Activated CD4-positive, alpha-beta memory T cell treated with anti-CD3 and anti-CD28 coated beads for 36 hours (primary cell): ENCODE measurements around the gene GADL1. TPM values are rescaled to one million over a fixed set of nuclear protein-coding genes. Genes with fewer than 3 reads are reported as not detected.

Experiments used
- CTCF ChIA-PET: fragments of 350-600 bp; sonication (Branson Sonifier 250); formaldehyde crosslinking; loops from one replicate; lab custom pipeline; 2021; ENCODE audit warnings: antibody characterized with exemption, inconsistent platforms; lab: Charles Lee
- POLR2A ChIA-PET: fragments of 350-600 bp; sonication (Branson Sonifier 250); formaldehyde crosslinking; loops from one replicate; lab custom pipeline; 2021; ENCODE audit warnings: antibody characterized with exemption; lab: Charles Lee
- DNase-seq: peaks from one replicate; pipeline ENCODE4 v3.0.0-alpha.2; 2020
- H3K27ac Mint-ChIP-seq: one replicate; pipeline ENCODE4 v1.8.0; 2021; ENCODE audit warnings: mixed read lengths
- H3K27me3 Mint-ChIP-seq: one replicate; pipeline ENCODE4 v1.8.0; 2021; ENCODE audit warnings: mixed read lengths
- H3K36me3 Mint-ChIP-seq: one replicate; pipeline ENCODE4 v1.8.0; 2021; ENCODE audit warnings: mixed read lengths
- H3K4me1 Mint-ChIP-seq: one replicate; pipeline ENCODE4 v1.8.0; 2021; ENCODE audit warnings: low read depth, mixed read lengths
- H3K4me3 Mint-ChIP-seq: one replicate; pipeline ENCODE4 v1.8.0; 2021; ENCODE audit warnings: mild to moderate bottlenecking, mixed read lengths
- H3K9me3 Mint-ChIP-seq: one replicate; pipeline ENCODE4 v1.8.0; 2021; ENCODE audit warnings: mixed read lengths
- intact Hi-C: fragments of 100-400 bp; cut with micrococcal nuclease; formaldehyde crosslinking; loops from one replicate; pipeline ENCODE4 v1.15.1; 2023
- total RNA-seq, 2 experiments: library from RNA; stranded (reverse); gene quantifications; one replicate each; pipeline ENCODE4 v1.2.3, GENCODE V29; 2021

The GADL1 gene
- total RNA-seq, 2 experiments from 2014 or later, result not detected

- DNase-seq, result no peak
- H3K27me3 Mint-ChIP-seq, result no peaks in the 10 kb centered on the region
- no peak overlapping the region for H3K4me3 Mint-ChIP-seq
- H3K27ac Mint-ChIP-seq, result no peak overlapping the region
- H3K9me3 Mint-ChIP-seq, result no peaks in the 10 kb centered on the region
- POLR2A ChIA-PET, result no interaction called here
- H3K4me1 Mint-ChIP-seq, result no peaks in the 10 kb centered on the region
- intact Hi-C loops, result no loop called here
- H3K36me3 Mint-ChIP-seq, result peaks cover 2% of the 10 kb centered on the region
- CTCF ChIA-PET, result no interaction called here
Measured at GRCh38 chr3:30914696-30915095, 20.2 kb upstream of the GADL1 start.

GRCh38 chr3:30913176-30913575 lies 18.7 kb upstream of the GADL1 start:
- Mint-ChIP-seq H3K4me3 (no peak overlapping the region), H3K27ac (no peak overlapping the region), H3K4me1 (no peaks in the 10 kb centered on the region), H3K36me3 (no peaks in the 10 kb centered on the region), H3K9me3 (no peaks in the 10 kb centered on the region), H3K27me3 (no peaks in the 10 kb centered on the region)
- no peak for DNase-seq
- intact Hi-C loops, result no loop called here
- ChIA-PET POLR2A (no interaction called here), CTCF (no interaction called here)

- no peaks in the 10 kb centered on the region for H3K36me3 Mint-ChIP-seq
- no peaks in the 10 kb centered on the region for H3K9me3 Mint-ChIP-seq
- H3K4me3 Mint-ChIP-seq, result no peak overlapping the region
- DNase-seq, result no peak
- intact Hi-C loops, result no loop called here
- ChIA-PET CTCF (no interaction called here), POLR2A (no interaction called here)
- no peaks in the 10 kb centered on the region for H3K4me1 Mint-ChIP-seq
- H3K27ac Mint-ChIP-seq, result no peak overlapping the region
- H3K27me3 Mint-ChIP-seq, result no peaks in the 10 kb centered on the region
Measured at GRCh38 chr3:30912301-30912700, 17.8 kb upstream of the GADL1 start.

- no peak overlapping the region for H3K27ac Mint-ChIP-seq
- intact Hi-C loops, result no loop called here
- H3K27me3 Mint-ChIP-seq, result no peaks in the 10 kb centered on the region
- no peaks in the 10 kb centered on the region for H3K9me3 Mint-ChIP-seq
- CTCF ChIA-PET, result no interaction called here
- no peaks in the 10 kb centered on the region for H3K36me3 Mint-ChIP-seq
- POLR2A ChIA-PET, result no interaction called here
- no peak overlapping the region for H3K4me3 Mint-ChIP-seq
- no peak for DNase-seq
- no peaks in the 10 kb centered on the region for H3K4me1 Mint-ChIP-seq
Measured at GRCh38 chr3:30908456-30909037, 14.1 kb upstream of the GADL1 start.

- H3K4me3 Mint-ChIP-seq, result no peak overlapping the region
- no peaks in the 10 kb centered on the region for H3K9me3 Mint-ChIP-seq
- no peaks in the 10 kb centered on the region for H3K4me1 Mint-ChIP-seq
- ChIA-PET POLR2A (no interaction called here), CTCF (no interaction called here)
- intact Hi-C loops, result no loop called here
- H3K36me3 Mint-ChIP-seq, result no peaks in the 10 kb centered on the region
- no peak overlapping the region for H3K27ac Mint-ChIP-seq
- no peaks in the 10 kb centered on the region for H3K27me3 Mint-ChIP-seq
- no peak for DNase-seq
Measured at GRCh38 chr3:30904996-30905395, 10.5 kb upstream of the GADL1 start.

- H3K27ac Mint-ChIP-seq, result no peak overlapping the region
- H3K4me1 Mint-ChIP-seq, result peaks cover 14% of the 10 kb centered on the region
- ChIA-PET POLR2A (no interaction called here), CTCF (no interaction called here)
- intact Hi-C loops, result no loop called here
- peaks cover 22% of the 10 kb centered on the region for H3K27me3 Mint-ChIP-seq
- H3K4me3 Mint-ChIP-seq, result no peak overlapping the region
- no peaks in the 10 kb centered on the region for H3K36me3 Mint-ChIP-seq
- no peaks in the 10 kb centered on the region for H3K9me3 Mint-ChIP-seq
- no peak for DNase-seq
Measured at GRCh38 chr3:30895329-30895728, 868 bp upstream of the GADL1 start.

- no peak for DNase-seq
- ChIA-PET POLR2A (no interaction called here), CTCF (no interaction called here)
- Mint-ChIP-seq H3K36me3 (no peaks in the 10 kb centered on the region), H3K9me3 (no peaks in the 10 kb centered on the region), H3K27me3 (peaks cover 24% of the 10 kb centered on the region), H3K27ac (no peak overlapping the region), H3K4me3 (peak overlapping the region; percentile 59), H3K4me1 (peaks cover 21% of the 10 kb centered on the region)
- intact Hi-C loops, result no loop called here
Measured at GRCh38 chr3:30893678-30894325, 659 bp downstream of the GADL1 start.

GRCh38 chr3:30890907-30891306 lies 3.6 kb downstream of the GADL1 start:
- H3K9me3 Mint-ChIP-seq, result no peaks in the 10 kb centered on the region
- no peak overlapping the region for H3K27ac Mint-ChIP-seq
- DNase-seq, result no peak
- ChIA-PET CTCF (no interaction called here), POLR2A (no interaction called here)
- H3K27me3 Mint-ChIP-seq, result peaks cover 40% of the 10 kb centered on the region
- H3K36me3 Mint-ChIP-seq, result no peaks in the 10 kb centered on the region
- peaks cover 21% of the 10 kb centered on the region for H3K4me1 Mint-ChIP-seq
- no peak overlapping the region for H3K4me3 Mint-ChIP-seq
- intact Hi-C loops, result no loop called here

GRCh38 chr3:30886888-30887287 lies 7.6 kb downstream of the GADL1 start:
- Mint-ChIP-seq H3K4me1 (peaks cover 17% of the 10 kb centered on the region), H3K9me3 (no peaks in the 10 kb centered on the region), H3K27ac (no peak overlapping the region), H3K27me3 (peaks cover 32% of the 10 kb centered on the region), H3K4me3 (no peak overlapping the region), H3K36me3 (no peaks in the 10 kb centered on the region)
- POLR2A ChIA-PET, result no interaction called here
- CTCF ChIA-PET, result no interaction called here
- intact Hi-C loops, result no loop called here
- DNase-seq, result no peak

GRCh38 chr3:30878862-30879261 lies 15.6 kb downstream of the GADL1 start:
- Mint-ChIP-seq H3K4me1 (no peaks in the 10 kb centered on the region), H3K27me3 (peaks cover 4% of the 10 kb centered on the region), H3K9me3 (peaks cover 3% of the 10 kb centered on the region), H3K27ac (no peak overlapping the region), H3K36me3 (no peaks in the 10 kb centered on the region), H3K4me3 (no peak overlapping the region)
- ChIA-PET POLR2A (no interaction called here), CTCF (no interaction called here)
- intact Hi-C loops, result no loop called here
- no peak for DNase-seq

- H3K27ac Mint-ChIP-seq, result no peak overlapping the region
- intact Hi-C loops, result no loop called here
- H3K27me3 Mint-ChIP-seq, result no peaks in the 10 kb centered on the region
- no peak for DNase-seq
- no peaks in the 10 kb centered on the region for H3K36me3 Mint-ChIP-seq
- ChIA-PET POLR2A (no interaction called here), CTCF (no interaction called here)
- no peak overlapping the region for H3K4me3 Mint-ChIP-seq
- H3K9me3 Mint-ChIP-seq, result peaks cover 2% of the 10 kb centered on the region
- no peaks in the 10 kb centered on the region for H3K4me1 Mint-ChIP-seq
Measured at GRCh38 chr3:30875505-30875904, 19.0 kb downstream of the GADL1 start.

GRCh38 chr3:30873671-30874070 lies 20.8 kb downstream of the GADL1 start:
- Mint-ChIP-seq H3K4me3 (no peak overlapping the region), H3K4me1 (no peaks in the 10 kb centered on the region), H3K27ac (no peak overlapping the region), H3K9me3 (no peaks in the 10 kb centered on the region), H3K27me3 (no peaks in the 10 kb centered on the region), H3K36me3 (no peaks in the 10 kb centered on the region)
- POLR2A ChIA-PET, result no interaction called here
- CTCF ChIA-PET, result no interaction called here
- DNase-seq, result no peak
- intact Hi-C loops, result no loop called here

- no peaks in the 10 kb centered on the region for H3K36me3 Mint-ChIP-seq
- POLR2A ChIA-PET, result no interaction called here
- no peaks in the 10 kb centered on the region for H3K4me1 Mint-ChIP-seq
- peaks cover 1% of the 10 kb centered on the region for H3K27me3 Mint-ChIP-seq
- H3K9me3 Mint-ChIP-seq, result no peaks in the 10 kb centered on the region
- H3K27ac Mint-ChIP-seq, result no peak overlapping the region
- intact Hi-C loops, result no loop called here
- CTCF ChIA-PET, result no interaction called here
- no peak for DNase-seq
- H3K4me3 Mint-ChIP-seq, result no peak overlapping the region
Measured at GRCh38 chr3:30872879-30873278, 21.6 kb downstream of the GADL1 start.
